Osteoblast (primary cell): Measurements from ENCODE around the gene MSRB1. TPM values are rescaled to one million over a fixed set of nuclear protein-coding genes. Genes with fewer than 3 reads are reported as not detected.
"Not testable (repeated sequence)": the region's sequence is repeated elsewhere in the genome, so short reads cannot be mapped to it uniquely, and the experiment has no call there.

Experiments
- DNase-seq: peaks from one replicate; pipeline ENCODE4 v3.0.0; 2011; ENCODE audit warnings: low spot score, mixed read lengths; ENCODE audit not compliant: insufficient read length; ENCODE audit errors: missing footprints
- H2AFZ ChIP-seq: 2 replicates; pipeline ENCODE4 v1.6.0; 2011; ENCODE audit warnings: mild to moderate bottlenecking, low read length
- H3K27ac ChIP-seq: 2 replicates; pipeline ENCODE4 v1.5.1; 2011; ENCODE audit warnings: mild to moderate bottlenecking, low read depth, low read length, moderate library complexity
- H3K27me3 ChIP-seq: 2 replicates; pipeline ENCODE4 v1.6.0; 2012; ENCODE audit warnings: mild to moderate bottlenecking, control low read depth, inconsistent platforms, low read length, moderate library complexity; ENCODE audit not compliant: insufficient read depth
- H3K36me3 ChIP-seq: 2 replicates; pipeline ENCODE4 v1.5.1; 2011; ENCODE audit warnings: mild to moderate bottlenecking, low read length, control low read depth, moderate library complexity; ENCODE audit not compliant: insufficient read depth
- H3K4me1 ChIP-seq: 2 replicates; pipeline ENCODE4 v1.5.1; 2011; ENCODE audit warnings: mild to moderate bottlenecking, low read length, control low read depth, moderate library complexity; ENCODE audit not compliant: insufficient read depth
- H3K4me2 ChIP-seq: 2 replicates; pipeline ENCODE4 v1.6.0; 2011; ENCODE audit warnings: mild to moderate bottlenecking, low read length; ENCODE audit not compliant: insufficient read depth
- H3K4me3 ChIP-seq: fragments of 200-600 bp; sonication (generic); 3 replicates; pipeline ENCODE4 v1.5.1; 2012; ENCODE audit warnings: mild to moderate bottlenecking, low read length, inconsistent platforms; ENCODE audit not compliant: insufficient read depth
- H3K79me2 ChIP-seq: 2 replicates; pipeline ENCODE4 v1.6.0; 2012; ENCODE audit warnings: mild to moderate bottlenecking, low read length, control low read depth, inconsistent platforms; ENCODE audit not compliant: insufficient read depth
- H3K9me3 ChIP-seq: 2 replicates; pipeline ENCODE4 v1.5.1; 2011; ENCODE audit warnings: low read depth, low read length, control low read depth
- H4K20me1 ChIP-seq: 2 replicates; pipeline ENCODE4 v1.6.0; 2012; ENCODE audit warnings: mild to moderate bottlenecking, low read length, control low read depth; ENCODE audit not compliant: insufficient read depth
- total RNA-seq: library from RNA; depleted of rRNA; stranded (reverse); fragments of >200 nt; gene quantifications from 2 replicates; pipeline ENCODE4 v1.2.3, GENCODE V29; 2012
- TF ChIP-seq, protein P1 (sequence below): IDR thresholded peaks from 2 replicates; pipeline ENCODE4 v1.5.1; 2011; ENCODE audit warnings: mild to moderate bottlenecking, low read depth, low read length, moderate library complexity; ENCODE audit errors: extremely low read depth

The MSRB1 gene
- total RNA-seq, 1 donor, result 18.1 TPM

GRCh38 chr16:1924095-1924494 lies 18.9 kb downstream of the MSRB1 start:
- TF ChIP-seq, protein P1, sequence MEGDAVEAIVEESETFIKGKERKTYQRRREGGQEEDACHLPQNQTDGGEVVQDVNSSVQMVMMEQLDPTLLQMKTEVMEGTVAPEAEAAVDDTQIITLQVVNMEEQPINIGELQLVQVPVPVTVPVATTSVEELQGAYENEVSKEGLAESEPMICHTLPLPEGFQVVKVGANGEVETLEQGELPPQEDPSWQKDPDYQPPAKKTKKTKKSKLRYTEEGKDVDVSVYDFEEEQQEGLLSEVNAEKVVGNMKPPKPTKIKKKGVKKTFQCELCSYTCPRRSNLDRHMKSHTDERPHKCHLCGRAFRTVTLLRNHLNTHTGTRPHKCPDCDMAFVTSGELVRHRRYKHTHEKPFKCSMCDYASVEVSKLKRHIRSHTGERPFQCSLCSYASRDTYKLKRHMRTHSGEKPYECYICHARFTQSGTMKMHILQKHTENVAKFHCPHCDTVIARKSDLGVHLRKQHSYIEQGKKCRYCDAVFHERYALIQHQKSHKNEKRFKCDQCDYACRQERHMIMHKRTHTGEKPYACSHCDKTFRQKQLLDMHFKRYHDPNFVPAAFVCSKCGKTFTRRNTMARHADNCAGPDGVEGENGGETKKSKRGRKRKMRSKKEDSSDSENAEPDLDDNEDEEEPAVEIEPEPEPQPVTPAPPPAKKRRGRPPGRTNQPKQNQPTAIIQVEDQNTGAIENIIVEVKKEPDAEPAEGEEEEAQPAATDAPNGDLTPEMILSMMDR, result no peak
- Histone ChIP-seq H3K9me3 (no peaks in the 10 kb centered on the region), H3K4me3 (no peak overlapping the region), H3K36me3 (no peaks in the 10 kb centered on the region), H3K4me1 (no peaks in the 10 kb centered on the region), H3K79me2 (no peaks in the 10 kb centered on the region), H4K20me1 (peaks cover 3% of the 10 kb centered on the region), H3K27ac (no peak overlapping the region), H3K27me3 (peaks cover 56% of the 10 kb centered on the region), H2AFZ (no peak overlapping the region), H3K4me2 (no peak overlapping the region)
- DNase-seq, result no peak

- no peak overlapping the region for H3K4me3 ChIP-seq
- H3K27ac ChIP-seq, result no peak overlapping the region
- H3K36me3 ChIP-seq, result no peaks in the 10 kb centered on the region
- H3K9me3 ChIP-seq, result no peaks in the 10 kb centered on the region
- no peak overlapping the region for H3K4me2 ChIP-seq
- no peaks in the 10 kb centered on the region for H3K79me2 ChIP-seq
- TF ChIP-seq, protein P1, result no peak
- H2AFZ ChIP-seq, result no peak overlapping the region
- peak; percentile 62 for DNase-seq
- H4K20me1 ChIP-seq, result peaks cover 3% of the 10 kb centered on the region
- peaks cover 62% of the 10 kb centered on the region for H3K27me3 ChIP-seq
- H3K4me1 ChIP-seq, result no peaks in the 10 kb centered on the region
Observed at GRCh38 chr16:1923299-1924034, 19.5 kb downstream of the MSRB1 start.

- no peak overlapping the region for H3K4me2 ChIP-seq
- TF ChIP-seq, protein P1, result no peak
- H3K36me3 ChIP-seq, result no peaks in the 10 kb centered on the region
- peaks cover 68% of the 10 kb centered on the region for H3K27me3 ChIP-seq
- H3K27ac ChIP-seq, result no peak overlapping the region
- no peak overlapping the region for H2AFZ ChIP-seq
- no peaks in the 10 kb centered on the region for H3K79me2 ChIP-seq
- no peaks in the 10 kb centered on the region for H3K9me3 ChIP-seq
- no peak for DNase-seq
- H3K4me3 ChIP-seq, result no peak overlapping the region
- peaks cover 3% of the 10 kb centered on the region for H4K20me1 ChIP-seq
- no peaks in the 10 kb centered on the region for H3K4me1 ChIP-seq
Observed at GRCh38 chr16:1922357-1922756, 20.6 kb downstream of the MSRB1 start.

- Histone ChIP-seq H3K4me2 (no peak overlapping the region), H2AFZ (no peak overlapping the region), H3K9me3 (no peaks in the 10 kb centered on the region), H3K27ac (no peak overlapping the region), H3K4me1 (no peaks in the 10 kb centered on the region), H3K79me2 (no peaks in the 10 kb centered on the region), H4K20me1 (peaks cover 3% of the 10 kb centered on the region), H3K36me3 (no peaks in the 10 kb centered on the region), H3K27me3 (peaks cover 80% of the 10 kb centered on the region), H3K4me3 (no peak overlapping the region)
- TF ChIP-seq, protein P1, result no peak
- no peak for DNase-seq
Observed at GRCh38 chr16:1920727-1921171, 22.2 kb downstream of the MSRB1 start.

DNA sequence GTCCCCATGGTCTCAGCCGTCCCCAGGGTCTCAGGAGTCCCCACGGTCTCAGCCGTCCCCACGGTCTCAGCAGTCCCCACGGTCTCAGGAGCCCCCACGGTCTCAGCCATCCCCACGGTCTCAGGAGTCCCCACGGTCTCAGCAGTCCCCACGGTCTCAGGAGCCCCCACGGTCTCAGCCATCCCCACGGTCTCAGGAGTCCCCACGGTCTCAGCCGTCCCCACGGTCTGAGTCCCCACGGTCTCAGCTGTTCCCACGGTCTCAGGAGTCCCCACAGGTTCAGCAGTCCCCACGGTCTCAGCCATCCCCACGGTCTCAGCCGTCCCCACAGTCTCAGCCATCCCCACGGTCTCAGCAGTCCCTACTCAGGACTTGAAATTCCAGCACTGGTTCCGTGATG lies 22.9 kb downstream of the MSRB1 start:
- not testable (repeated sequence) for H3K9me3 ChIP-seq, H3K27ac ChIP-seq, H2AFZ ChIP-seq, H3K79me2 ChIP-seq, H4K20me1 ChIP-seq, DNase-seq, H3K4me2 ChIP-seq, H3K4me3 ChIP-seq, H3K4me1 ChIP-seq, H3K36me3 ChIP-seq
- H3K27me3 ChIP-seq, result peaks cover 78% of the 10 kb centered on the region
